ENCODE measurements around the gene KREMEN1.
"Not testable (repeated sequence)": the region's sequence is repeated elsewhere in the genome, so short reads cannot be mapped to it uniquely, and the experiment has no call there.

Gene KREMEN1

GRCh38 chr22:29115682-29116288 lies 43.0 kb downstream of the KREMEN1 start:
- CTCF ChIA-PET, result interaction anchor here (1.4 kb wide), 1 partner anchor 14 kb away, joined by 4 read pairs; no protein-coding TSS in a partner anchor
- Mint-ChIP-seq H3K4me1 (no peaks in the 10 kb centered on the region), H3K27ac (no peak overlapping the region), H3K27me3 (peaks cover 35% of the 10 kb centered on the region), H3K36me3 (peaks cover 2% of the 10 kb centered on the region), H3K4me3 (no peak overlapping the region), H3K9me3 (peaks cover 7% of the 10 kb centered on the region)
- DNase-seq, result no peak

GRCh38 chr22:29116397-29117123 lies 43.7 kb downstream of the KREMEN1 start:
- Mint-ChIP-seq H3K36me3 (peaks cover 2% of the 10 kb centered on the region), H3K4me1 (peaks cover 2% of the 10 kb centered on the region), H3K9me3 (peaks cover 7% of the 10 kb centered on the region), H3K4me3 (no peak overlapping the region), H3K27me3 (peaks cover 35% of the 10 kb centered on the region), H3K27ac (no peak overlapping the region)
- no peak for DNase-seq
- CTCF ChIA-PET, result interaction anchor here (1.4 kb wide), 2 partner anchors 14 to 103 kb away, joined by 3 to 4 read pairs; no protein-coding TSS in a partner anchor

GRCh38 chr22:29117799-29118477 lies 45.1 kb downstream of the KREMEN1 start:
- peaks cover 7% of the 10 kb centered on the region for H3K9me3 Mint-ChIP-seq

GRCh38 chr22:29120098-29120912 lies 47.5 kb downstream of the KREMEN1 start:
- CTCF ChIA-PET, H3K4me1 Mint-ChIP-seq, H3K36me3 Mint-ChIP-seq, H3K27ac Mint-ChIP-seq, DNase-seq, H3K4me3 Mint-ChIP-seq, H3K9me3 Mint-ChIP-seq: not testable (repeated sequence)
- H3K27me3 Mint-ChIP-seq, result peaks cover 23% of the 10 kb centered on the region

More at GRCh38 chr22:29117799-29118477, 45.1 kb downstream of the KREMEN1 start:
- CTCF ChIA-PET, result interaction anchor here (1.4 kb wide), 1 partner anchor 101 kb away, joined by 3 read pairs; no protein-coding TSS in a partner anchor
- Mint-ChIP-seq H3K4me1 (peaks cover 7% of the 10 kb centered on the region), H3K4me3 (no peak overlapping the region), H3K27ac (no peak overlapping the region), H3K27me3 (peaks cover 35% of the 10 kb centered on the region), H3K36me3 (peaks cover 2% of the 10 kb centered on the region)
- no peak for DNase-seq

- H3K27ac Mint-ChIP-seq, result no peak overlapping the region
- H3K27me3 Mint-ChIP-seq, result peaks cover 16% of the 10 kb centered on the region
- peaks cover 2% of the 10 kb centered on the region for H3K36me3 Mint-ChIP-seq
- H3K4me1 Mint-ChIP-seq, result peaks cover 7% of the 10 kb centered on the region
- CTCF ChIA-PET, result no interaction called here
- H3K4me3 Mint-ChIP-seq, result no peak overlapping the region
- H3K9me3 Mint-ChIP-seq, result peaks cover 7% of the 10 kb centered on the region
- no peak for DNase-seq
Observed at GRCh38 chr22:29121124-29121523, 48.3 kb downstream of the KREMEN1 start.

- Mint-ChIP-seq H3K27me3 (peaks cover 15% of the 10 kb centered on the region), H3K27ac (no peak overlapping the region), H3K36me3 (peaks cover 2% of the 10 kb centered on the region), H3K4me1 (peaks cover 7% of the 10 kb centered on the region), H3K9me3 (peaks cover 7% of the 10 kb centered on the region), H3K4me3 (no peak overlapping the region)
- CTCF ChIA-PET, result no interaction called here
- no peak for DNase-seq
Observed at GRCh38 chr22:29122041-29122440, 49.2 kb downstream of the KREMEN1 start.

- peaks cover 7% of the 10 kb centered on the region for H3K4me1 Mint-ChIP-seq
- H3K4me3 Mint-ChIP-seq, result no peak overlapping the region
- no peak overlapping the region for H3K27ac Mint-ChIP-seq
- DNase-seq, result no peak
- H3K27me3 Mint-ChIP-seq, result peaks cover 23% of the 10 kb centered on the region
- H3K36me3 Mint-ChIP-seq, result no peaks in the 10 kb centered on the region
- CTCF ChIA-PET, result interaction anchor here (0.6 kb wide), 1 partner anchor 169 kb away, joined by 3 read pairs; no protein-coding TSS in a partner anchor
- no peaks in the 10 kb centered on the region for H3K9me3 Mint-ChIP-seq
Observed at GRCh38 chr22:29124777-29125442, 52.1 kb downstream of the KREMEN1 start.

- Mint-ChIP-seq H3K4me1 (peaks cover 7% of the 10 kb centered on the region), H3K27me3 (peaks cover 19% of the 10 kb centered on the region), H3K27ac (no peak overlapping the region), H3K9me3 (no peaks in the 10 kb centered on the region), H3K36me3 (no peaks in the 10 kb centered on the region), H3K4me3 (no peak overlapping the region)
- DNase-seq, result no peak
- CTCF ChIA-PET, result interaction anchor here (0.6 kb wide), 1 partner anchor 169 kb away, joined by 3 read pairs; no protein-coding TSS in a partner anchor
Observed at GRCh38 chr22:29125443-29125778, 52.6 kb downstream of the KREMEN1 start.

- Mint-ChIP-seq H3K4me3 (no peak overlapping the region), H3K9me3 (no peaks in the 10 kb centered on the region), H3K27me3 (peaks cover 19% of the 10 kb centered on the region), H3K36me3 (no peaks in the 10 kb centered on the region), H3K4me1 (peaks cover 7% of the 10 kb centered on the region), H3K27ac (no peak overlapping the region)
- DNase-seq, result no peak
- CTCF ChIA-PET, result no interaction called here
Observed at GRCh38 chr22:29125844-29126243, 53.0 kb downstream of the KREMEN1 start.

GRCh38 chr22:29126670-29127395 lies 54.0 kb downstream of the KREMEN1 start:
- H3K4me1 Mint-ChIP-seq, result peaks cover 6% of the 10 kb centered on the region
- peaks cover 19% of the 10 kb centered on the region for H3K27me3 Mint-ChIP-seq
- no peaks in the 10 kb centered on the region for H3K9me3 Mint-ChIP-seq
- H3K27ac Mint-ChIP-seq, result no peak overlapping the region
- H3K36me3 Mint-ChIP-seq, result no peaks in the 10 kb centered on the region
- no peak overlapping the region for H3K4me3 Mint-ChIP-seq
- CTCF ChIA-PET, result no interaction called here
- DNase-seq, result no peak

- H3K27ac Mint-ChIP-seq, result no peak overlapping the region
- no peak for DNase-seq
- CTCF ChIA-PET, result no interaction called here
- no peaks in the 10 kb centered on the region for H3K9me3 Mint-ChIP-seq
- peaks cover 24% of the 10 kb centered on the region for H3K27me3 Mint-ChIP-seq
- no peaks in the 10 kb centered on the region for H3K36me3 Mint-ChIP-seq
- H3K4me3 Mint-ChIP-seq, result no peak overlapping the region
- no peaks in the 10 kb centered on the region for H3K4me1 Mint-ChIP-seq
Observed at GRCh38 chr22:29128891-29129807, 56.3 kb downstream of the KREMEN1 start.

GRCh38 chr22:29129808-29130140 lies 56.9 kb downstream of the KREMEN1 start:
- H3K4me1 Mint-ChIP-seq, result no peaks in the 10 kb centered on the region
- no peaks in the 10 kb centered on the region for H3K36me3 Mint-ChIP-seq
- no peak overlapping the region for H3K27ac Mint-ChIP-seq
- no peak overlapping the region for H3K4me3 Mint-ChIP-seq
- CTCF ChIA-PET, result no interaction called here
- H3K9me3 Mint-ChIP-seq, result no peaks in the 10 kb centered on the region
- no peak for DNase-seq
- H3K27me3 Mint-ChIP-seq, result peaks cover 28% of the 10 kb centered on the region

All from activated naive CD4-positive, alpha-beta T cell treated with anti-CD3 and anti-CD28 coated beads, Interleukin-2, amount 10 ng/mL, durations not matched to agents 7 days and 5 days (primary cell).